Endothelial cell of umbilical vein (primary cell): Measurements from ENCODE around the gene APBB2.

Experiments
- CTCF ChIP-seq, 2 donors: IDR thresholded peaks; 1 replicate in 1 of 2; 2 replicates in 1 of 2; pipeline ENCODE4 v1.5.1; 2011; ENCODE audit warnings: low read length in 2 of 2, mild to moderate bottlenecking in 2 of 2, moderate library complexity in 2 of 2, control low read depth in 1 of 2, inconsistent platforms in 1 of 2, low read depth in 1 of 2; ENCODE audit not compliant: insufficient read depth in 1 of 2; ENCODE audit errors: extremely low read depth in 1 of 2
- FOS ChIP-seq: IDR thresholded peaks from 2 replicates; pipeline ENCODE4 v1.6.1; 2011; ENCODE audit warnings: mild to moderate bottlenecking, low read length, moderate library complexity, borderline replicate concordance; ENCODE audit not compliant: insufficient read depth
- POLR2A ChIP-seq: IDR thresholded peaks from 2 replicates; pipeline ENCODE4 v1.6.1; 2012; ENCODE audit warnings: low read depth, mild to moderate bottlenecking, control low read depth, low read length
- POLR2AphosphoS5 ChIP-seq: IDR thresholded peaks from 2 replicates; pipeline ENCODE4 v1.6.1; 2012; ENCODE audit warnings: low read depth, mild to moderate bottlenecking, control low read depth, low read length, moderate library complexity; ENCODE audit not compliant: insufficient read depth

- TF ChIP-seq FOS (no peak), POLR2A (no peak), CTCF (IDR thresholded peaks at IDR 0.05; ENCODE audit: extremely low read depth in 1 of 2, insufficient read depth in 1 of 2, low read depth in 1 of 2, low read length in 2 of 2) (no peak), POLR2AphosphoS5 (no peak)
Measured at GRCh38 chr4:41002309-41002708, 212.0 kb downstream of the APBB2 start.
